GM23338 (cell line): ENCODE results near the gene MTFR1L. TPM values are rescaled to one million over a fixed set of nuclear protein-coding genes. Genes with fewer than 3 reads are reported as not detected.

Experiments used
- ATAC-seq: fragments of 200-7000 bp; cut with Tn5 transposase; 3 replicates; pipeline ENCODE4 v1.9.1; 2020
- DNase-seq: peaks from one replicate; pipeline ENCODE4 v3.0.0-alpha.2; 2015; ENCODE audit warnings: low spot score
- H2AFZ ChIP-seq: fragments of 200-600 bp; sonication (generic); 2 replicates; pipeline ENCODE4 v1.8.0; 2016; ENCODE audit warnings: antibody characterized with exemption, mild to moderate bottlenecking, moderate library complexity
- H3F3A ChIP-seq: fragments of 200-600 bp; sonication (generic); replicated peaks from 2 replicates; pipeline ENCODE4 v1.8.0; 2017; ENCODE audit warnings: antibody characterized with exemption, mixed run types, low read depth
- H3K27ac ChIP-seq: fragments of 200-600 bp; sonication (generic); 2 replicates; pipeline ENCODE4 v1.6.1; 2016; ENCODE audit warnings: low read depth
- H3K27me3 ChIP-seq: fragments of 200-600 bp; sonication (generic); 2 replicates; pipeline ENCODE4 v1.8.0; 2016; ENCODE audit warnings: mild to moderate bottlenecking, mixed run types, moderate library complexity; ENCODE audit not compliant: insufficient read depth
- H3K36me3 ChIP-seq: fragments of 200-600 bp; sonication (generic); 2 replicates; pipeline ENCODE4 v1.8.0; 2016; ENCODE audit warnings: mild to moderate bottlenecking; ENCODE audit not compliant: insufficient read depth
- H3K4me1 ChIP-seq: fragments of 200-600 bp; sonication (generic); 2 replicates; pipeline ENCODE4 v1.8.0; 2016; ENCODE audit warnings: mild to moderate bottlenecking, moderate library complexity; ENCODE audit not compliant: insufficient read depth
- H3K4me2 ChIP-seq: fragments of 200-600 bp; sonication (generic); 2 replicates; pipeline ENCODE4 v1.7.1; 2017; ENCODE audit warnings: mixed run types
- H3K4me3 ChIP-seq: fragments of 200-600 bp; sonication (generic); 2 replicates; pipeline ENCODE4 v1.6.1; 2016; ENCODE audit warnings: mixed run types
- H3K79me2 ChIP-seq: fragments of 200-600 bp; sonication (generic); replicated peaks from 2 replicates; pipeline ENCODE4 v1.8.0; 2017; ENCODE audit warnings: mild to moderate bottlenecking; ENCODE audit not compliant: insufficient read depth
- H3K9me2 ChIP-seq: fragments of 200-600 bp; sonication (generic); 2 replicates; pipeline ENCODE4 v1.8.0; 2017; ENCODE audit not compliant: insufficient read depth
- H4K20me1 ChIP-seq: fragments of 200-600 bp; sonication (generic); replicated peaks from 2 replicates; pipeline ENCODE4 v1.8.0; 2017; ENCODE audit warnings: mild to moderate bottlenecking; ENCODE audit not compliant: insufficient read depth
- H3K27ac Mint-ChIP-seq: 2 replicates; pipeline ENCODE4 v1.8.0; 2020; ENCODE audit warnings: inconsistent platforms, mild to moderate bottlenecking, moderate library complexity, mixed read lengths
- H3K27me3 Mint-ChIP-seq: 3 replicates; pipeline ENCODE4 v1.8.0; 2022; ENCODE audit warnings: low read depth, mild to moderate bottlenecking, moderate library complexity, mixed read lengths, inconsistent platforms; ENCODE audit not compliant: insufficient read depth, poor library complexity
- H3K36me3 Mint-ChIP-seq: 3 replicates; pipeline ENCODE4 v1.8.0; 2021; ENCODE audit warnings: low read depth, mild to moderate bottlenecking, inconsistent platforms, moderate library complexity, mixed read lengths
- H3K4me1 Mint-ChIP-seq: 3 replicates; pipeline ENCODE4 v1.8.0; 2020; ENCODE audit warnings: mild to moderate bottlenecking, inconsistent platforms, mixed read lengths
- H3K4me3 Mint-ChIP-seq: 3 replicates; pipeline ENCODE4 v1.8.0; 2021; ENCODE audit warnings: moderate library complexity, mild to moderate bottlenecking, inconsistent platforms, mixed read lengths
- H3K9me3 Mint-ChIP-seq: 3 replicates; pipeline ENCODE4 v1.8.0; 2020; ENCODE audit warnings: moderate library complexity, mild to moderate bottlenecking, inconsistent platforms, mixed read lengths
- CREB1 ChIP-seq: fragments of 250-450 bp; sonication (Bioruptor Pico); IDR thresholded peaks from 2 replicates; pipeline ENCODE4 v1.5.0; 2020; ENCODE audit warnings: low read depth, mild to moderate bottlenecking, moderate library complexity
- CTCF ChIP-seq, 2 experiments: fragments of 200-600 bp in 1 of 2; sonication (generic) in 1 of 2; conservative IDR thresholded peaks; 2 replicates each; pipeline versions ENCODE4 v1.5.1 to v1.6.1; 2016 to 2017; ENCODE audit warnings: antibody characterized with exemption in 2 of 2, low read depth in 2 of 2, mild to moderate bottlenecking in 2 of 2, moderate library complexity in 1 of 2
- ETS1 ChIP-seq: IDR thresholded peaks from 2 replicates; pipeline ENCODE4 v1.6.1; 2016; ENCODE audit warnings: antibody characterized with exemption
- EZH2 ChIP-seq: fragments of 200-600 bp; sonication (generic); IDR thresholded peaks from one replicate; pipeline ENCODE4 v1.8.0; 2017; ENCODE audit warnings: antibody characterized with exemption, mild to moderate bottlenecking, low read depth; ENCODE audit not compliant: unreplicated experiment
- ZNF331 ChIP-seq: fragments of 250-450 bp; sonication (Bioruptor Pico); IDR thresholded peaks from 2 replicates; pipeline ENCODE4 v1.5.0; 2020; ENCODE audit warnings: low read depth, mild to moderate bottlenecking, moderate library complexity
- polyA plus RNA-seq: library from polyadenylated mRNA; unstranded; fragments of >200 nt; fragmentation: Nextera tagmentation; extraction: Ambion mirVana; gene quantifications from 2 replicates; pipeline ENCODE4 v1.2.1, GENCODE V29; 2016
- total RNA-seq: library from RNA; depleted of rRNA; stranded (reverse); fragments of >200 nt; shearing (Covaris generic); gene quantifications from 2 replicates; pipeline ENCODE4 v1.2.3, GENCODE V29; 2014
- TF ChIP-seq, protein P1 (sequence below): fragments of 250-450 bp; sonication (Bioruptor Pico); IDR thresholded peaks from 2 replicates; pipeline ENCODE4 v1.5.0; 2020; ENCODE audit warnings: mild to moderate bottlenecking, moderate library complexity

The MTFR1L gene
- total and polyA plus RNA-seq, 2 experiments from 2014 or later: 14.8 to 22.7 TPM

GRCh38 chr1:25880518-25880917 is 60.8 kb downstream of the MTFR1L start (continued):
- TF ChIP-seq, protein P1, sequence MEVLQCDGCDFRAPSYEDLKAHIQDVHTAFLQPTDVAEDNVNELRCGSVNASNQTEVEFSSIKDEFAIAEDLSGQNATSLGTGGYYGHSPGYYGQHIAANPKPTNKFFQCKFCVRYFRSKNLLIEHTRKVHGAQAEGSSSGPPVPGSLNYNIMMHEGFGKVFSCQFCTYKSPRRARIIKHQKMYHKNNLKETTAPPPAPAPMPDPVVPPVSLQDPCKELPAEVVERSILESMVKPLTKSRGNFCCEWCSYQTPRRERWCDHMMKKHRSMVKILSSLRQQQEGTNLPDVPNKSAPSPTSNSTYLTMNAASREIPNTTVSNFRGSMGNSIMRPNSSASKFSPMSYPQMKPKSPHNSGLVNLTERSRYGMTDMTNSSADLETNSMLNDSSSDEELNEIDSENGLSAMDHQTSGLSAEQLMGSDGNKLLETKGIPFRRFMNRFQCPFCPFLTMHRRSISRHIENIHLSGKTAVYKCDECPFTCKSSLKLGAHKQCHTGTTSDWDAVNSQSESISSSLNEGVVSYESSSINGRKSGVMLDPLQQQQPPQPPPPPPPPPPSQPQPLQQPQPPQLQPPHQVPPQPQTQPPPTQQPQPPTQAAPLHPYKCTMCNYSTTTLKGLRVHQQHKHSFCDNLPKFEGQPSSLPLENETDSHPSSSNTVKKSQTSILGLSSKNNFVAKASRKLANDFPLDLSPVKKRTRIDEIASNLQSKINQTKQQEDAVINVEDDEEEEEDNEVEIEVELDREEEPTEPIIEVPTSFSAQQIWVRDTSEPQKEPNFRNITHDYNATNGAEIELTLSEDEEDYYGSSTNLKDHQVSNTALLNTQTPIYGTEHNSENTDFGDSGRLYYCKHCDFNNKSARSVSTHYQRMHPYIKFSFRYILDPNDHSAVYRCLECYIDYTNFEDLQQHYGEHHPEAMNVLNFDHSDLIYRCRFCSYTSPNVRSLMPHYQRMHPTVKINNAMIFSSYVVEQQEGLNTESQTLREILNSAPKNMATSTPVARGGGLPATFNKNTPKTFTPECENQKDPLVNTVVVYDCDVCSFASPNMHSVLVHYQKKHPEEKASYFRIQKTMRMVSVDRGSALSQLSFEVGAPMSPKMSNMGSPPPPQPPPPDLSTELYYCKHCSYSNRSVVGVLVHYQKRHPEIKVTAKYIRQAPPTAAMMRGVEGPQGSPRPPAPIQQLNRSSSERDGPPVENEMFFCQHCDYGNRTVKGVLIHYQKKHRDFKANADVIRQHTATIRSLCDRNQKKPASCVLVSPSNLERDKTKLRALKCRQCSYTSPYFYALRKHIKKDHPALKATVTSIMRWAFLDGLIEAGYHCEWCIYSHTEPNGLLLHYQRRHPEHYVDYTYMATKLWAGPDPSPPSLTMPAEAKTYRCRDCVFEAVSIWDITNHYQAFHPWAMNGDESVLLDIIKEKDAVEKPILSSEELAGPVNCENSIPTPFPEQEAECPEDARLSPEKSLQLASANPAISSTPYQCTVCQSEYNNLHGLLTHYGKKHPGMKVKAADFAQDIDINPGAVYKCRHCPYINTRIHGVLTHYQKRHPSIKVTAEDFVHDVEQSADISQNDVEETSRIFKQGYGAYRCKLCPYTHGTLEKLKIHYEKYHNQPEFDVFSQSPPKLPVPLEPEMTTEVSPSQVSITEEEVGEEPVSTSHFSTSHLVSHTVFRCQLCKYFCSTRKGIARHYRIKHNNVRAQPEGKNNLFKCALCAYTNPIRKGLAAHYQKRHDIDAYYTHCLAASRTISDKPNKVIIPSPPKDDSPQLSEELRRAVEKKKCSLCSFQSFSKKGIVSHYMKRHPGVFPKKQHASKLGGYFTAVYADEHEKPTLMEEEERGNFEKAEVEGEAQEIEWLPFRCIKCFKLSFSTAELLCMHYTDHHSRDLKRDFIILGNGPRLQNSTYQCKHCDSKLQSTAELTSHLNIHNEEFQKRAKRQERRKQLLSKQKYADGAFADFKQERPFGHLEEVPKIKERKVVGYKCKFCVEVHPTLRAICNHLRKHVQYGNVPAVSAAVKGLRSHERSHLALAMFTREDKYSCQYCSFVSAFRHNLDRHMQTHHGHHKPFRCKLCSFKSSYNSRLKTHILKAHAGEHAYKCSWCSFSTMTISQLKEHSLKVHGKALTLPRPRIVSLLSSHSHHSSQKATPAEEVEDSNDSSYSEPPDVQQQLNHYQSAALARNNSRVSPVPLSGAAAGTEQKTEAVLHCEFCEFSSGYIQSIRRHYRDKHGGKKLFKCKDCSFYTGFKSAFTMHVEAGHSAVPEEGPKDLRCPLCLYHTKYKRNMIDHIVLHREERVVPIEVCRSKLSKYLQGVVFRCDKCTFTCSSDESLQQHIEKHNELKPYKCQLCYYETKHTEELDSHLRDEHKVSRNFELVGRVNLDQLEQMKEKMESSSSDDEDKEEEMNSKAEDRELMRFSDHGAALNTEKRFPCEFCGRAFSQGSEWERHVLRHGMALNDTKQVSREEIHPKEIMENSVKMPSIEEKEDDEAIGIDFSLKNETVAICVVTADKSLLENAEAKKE: no peak
- no peak for TF ChIP-seq ETS1

- H3K36me3 ChIP-seq: no peaks in the 10 kb centered on the region
- H4K20me1 ChIP-seq: no peaks in the 10 kb centered on the region
- H3K27ac ChIP-seq: no peak overlapping the region
- no peak overlapping the region for H3K4me3 ChIP-seq
- no peaks in the 10 kb centered on the region for H3K9me3 Mint-ChIP-seq
- H3K4me3 Mint-ChIP-seq: no peak overlapping the region
- H3K27me3 Mint-ChIP-seq: no peaks in the 10 kb centered on the region
- H3K27me3 ChIP-seq: peaks cover 15% of the 10 kb centered on the region
- H3K4me1 ChIP-seq: peaks cover 5% of the 10 kb centered on the region
- no peak overlapping the region for H3K27ac Mint-ChIP-seq
- H3K4me1 Mint-ChIP-seq: peaks cover 5% of the 10 kb centered on the region
- no peak for ATAC-seq
- no peak overlapping the region for H3K4me2 ChIP-seq
- no peaks in the 10 kb centered on the region for H3K79me2 ChIP-seq
- DNase-seq: no peak
- no peaks in the 10 kb centered on the region for H3F3A ChIP-seq
- no peaks in the 10 kb centered on the region for H3K9me2 ChIP-seq
- no peaks in the 10 kb centered on the region for H3K36me3 Mint-ChIP-seq
- no peak overlapping the region for H2AFZ ChIP-seq
- TF ChIP-seq ZNF331 (CRISPR knock-in tag): no peak
- no peak for TF ChIP-seq CTCF (conservative IDR thresholded peaks at IDR 0.05; ENCODE audit: low read depth in 2 of 2)
- TF ChIP-seq EZH2: no peak
- TF ChIP-seq, protein P1: no peak
- no peak for TF ChIP-seq CREB1 (CRISPR knock-in tag)
These were observed 61.5 kb downstream of the MTFR1L start for GRCh38 chr1:25881266-25881665.
